ENCODE data around the gene PAPSS1.

Gene PAPSS1

DNA sequence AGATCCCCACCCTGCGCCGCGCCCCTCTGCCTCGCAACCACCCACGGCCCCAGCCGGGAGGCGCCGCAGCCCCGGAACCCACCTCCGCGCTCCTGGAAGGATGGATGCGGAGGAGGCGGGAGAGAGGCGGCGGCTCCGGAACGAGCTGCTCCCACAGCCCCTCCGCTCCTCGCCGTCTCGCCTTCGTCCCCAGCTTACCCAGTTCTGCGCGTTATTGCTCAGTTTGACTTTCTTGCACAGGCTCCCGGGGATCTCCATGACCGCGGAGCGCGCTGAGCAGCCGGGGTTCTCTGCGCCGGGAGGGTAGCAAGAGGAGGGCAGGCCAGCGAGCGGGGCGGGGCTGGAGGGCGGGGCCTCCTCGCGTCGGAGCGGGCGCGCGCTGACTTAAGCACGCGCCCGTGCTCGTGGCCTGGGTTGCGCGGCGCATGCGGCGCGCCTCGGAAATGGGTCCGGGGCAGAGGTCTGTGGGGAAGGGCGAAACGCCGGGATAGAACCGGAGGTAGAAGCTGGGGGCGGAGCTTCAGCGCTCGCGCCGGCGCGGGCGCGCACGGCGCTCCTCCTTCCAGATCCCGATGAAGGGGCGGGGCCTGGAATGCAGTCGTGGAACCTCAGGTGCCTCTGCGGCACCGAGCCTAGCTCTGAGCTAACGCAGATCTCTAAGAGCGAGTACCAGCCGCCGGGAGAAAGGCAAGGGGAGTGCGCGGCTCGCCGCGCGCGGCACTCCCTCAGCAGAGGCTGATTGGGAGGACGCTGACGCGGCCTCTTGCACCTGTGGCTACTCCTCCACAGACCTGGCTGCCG is at the start of gene PAPSS1:
Gene PAPSS1, minus strand, starts transcription at position 313 of the 801 bp plus-strand sequence. Its CDS starts 55 bp downstream, at position 258.
- no peaks in the 10 kb centered on the region for H3K27me3 ChIP-seq (ENCODE audit: control insufficient read depth, low read length)
- H3K4me2 ChIP-seq (ENCODE audit: low read length): peak within 1 kb of the TSS; percentile 68
- no peaks in the 10 kb centered on the region for H3F3A ChIP-seq (ENCODE audit: control insufficient read depth, insufficient read depth)
- H3K4me3 ChIP-seq (ENCODE audit: low read length): peak within 1 kb of the TSS; percentile 79
- TF ChIP-seq, protein P1, sequence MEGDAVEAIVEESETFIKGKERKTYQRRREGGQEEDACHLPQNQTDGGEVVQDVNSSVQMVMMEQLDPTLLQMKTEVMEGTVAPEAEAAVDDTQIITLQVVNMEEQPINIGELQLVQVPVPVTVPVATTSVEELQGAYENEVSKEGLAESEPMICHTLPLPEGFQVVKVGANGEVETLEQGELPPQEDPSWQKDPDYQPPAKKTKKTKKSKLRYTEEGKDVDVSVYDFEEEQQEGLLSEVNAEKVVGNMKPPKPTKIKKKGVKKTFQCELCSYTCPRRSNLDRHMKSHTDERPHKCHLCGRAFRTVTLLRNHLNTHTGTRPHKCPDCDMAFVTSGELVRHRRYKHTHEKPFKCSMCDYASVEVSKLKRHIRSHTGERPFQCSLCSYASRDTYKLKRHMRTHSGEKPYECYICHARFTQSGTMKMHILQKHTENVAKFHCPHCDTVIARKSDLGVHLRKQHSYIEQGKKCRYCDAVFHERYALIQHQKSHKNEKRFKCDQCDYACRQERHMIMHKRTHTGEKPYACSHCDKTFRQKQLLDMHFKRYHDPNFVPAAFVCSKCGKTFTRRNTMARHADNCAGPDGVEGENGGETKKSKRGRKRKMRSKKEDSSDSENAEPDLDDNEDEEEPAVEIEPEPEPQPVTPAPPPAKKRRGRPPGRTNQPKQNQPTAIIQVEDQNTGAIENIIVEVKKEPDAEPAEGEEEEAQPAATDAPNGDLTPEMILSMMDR (IDR thresholded peaks at IDR 0.05; ENCODE audit: low read depth, low read length, poor library complexity, severe bottlenecking): no peak
- no peak for TF ChIP-seq EZH2phosphoT487 (IDR thresholded peaks at IDR 0.05; ENCODE audit: borderline replicate concordance, low read length)
- no peaks in the 10 kb centered on the region for H3K9me2 ChIP-seq (replicated peaks; ENCODE audit: control insufficient read depth, low read length)
- H3K9me3 ChIP-seq (ENCODE audit: control insufficient read depth, insufficient read depth, low read length): no peaks in the 10 kb centered on the region
- peaks cover 45% of the 10 kb centered on the region for H3K79me2 ChIP-seq (ENCODE audit: control insufficient read depth, low read length)
- peaks cover 34% of the 10 kb centered on the region for H3K4me1 ChIP-seq (ENCODE audit: control insufficient read depth, low read length)
- H3K27ac ChIP-seq (ENCODE audit: low read depth, low read length): peak within 1 kb of the TSS; percentile 50
- no peaks in the 10 kb centered on the region for H4K20me1 ChIP-seq (ENCODE audit: control insufficient read depth, insufficient read depth, low read depth, low read length)
- H3K36me3 ChIP-seq (ENCODE audit: control insufficient read depth, low read length): peaks cover 3% of the 10 kb centered on the region

- no peaks in the 10 kb centered on the region for H4K20me1 ChIP-seq (ENCODE audit: control insufficient read depth, insufficient read depth, low read depth, low read length)
- H3K79me2 ChIP-seq (ENCODE audit: control insufficient read depth, low read length): no peaks in the 10 kb centered on the region
- H3K4me3 ChIP-seq (ENCODE audit: low read length): no peak overlapping the region
- no peaks in the 10 kb centered on the region for H3K36me3 ChIP-seq (ENCODE audit: control insufficient read depth, low read length)
- H3K27me3 ChIP-seq (ENCODE audit: control insufficient read depth, low read length): peaks cover 4% of the 10 kb centered on the region; the same call in 1 of the 2 replicates
- H3K9me3 ChIP-seq (ENCODE audit: control insufficient read depth, insufficient read depth, low read length): no peaks in the 10 kb centered on the region
- no peaks in the 10 kb centered on the region for H3F3A ChIP-seq (ENCODE audit: control insufficient read depth, insufficient read depth)
- no peak overlapping the region for H3K27ac ChIP-seq (ENCODE audit: low read depth, low read length)
- no peak overlapping the region for H3K4me2 ChIP-seq (ENCODE audit: low read length)
- TF ChIP-seq, protein P1 (IDR thresholded peaks at IDR 0.05; ENCODE audit: low read depth, low read length, poor library complexity, severe bottlenecking): no peak
- no peak for TF ChIP-seq EZH2phosphoT487 (IDR thresholded peaks at IDR 0.05; ENCODE audit: borderline replicate concordance, low read length)
- H3K4me1 ChIP-seq (ENCODE audit: control insufficient read depth, low read length): no peaks in the 10 kb centered on the region
- H3K9me2 ChIP-seq (replicated peaks; ENCODE audit: control insufficient read depth, low read length): no peaks in the 10 kb centered on the region
These were observed 40.4 kb upstream of the PAPSS1 start for GRCh38 chr4:107760281-107760947.

- Histone ChIP-seq H3F3A (ENCODE audit: control insufficient read depth, insufficient read depth) (no peaks in the 10 kb centered on the region), H3K9me3 (ENCODE audit: control insufficient read depth, insufficient read depth, low read length) (no peaks in the 10 kb centered on the region), H3K27ac (ENCODE audit: low read depth, low read length) (no peak overlapping the region), H3K4me1 (ENCODE audit: control insufficient read depth, low read length) (no peaks in the 10 kb centered on the region), H3K4me2 (ENCODE audit: low read length) (no peak overlapping the region), H3K27me3 (ENCODE audit: control insufficient read depth, low read length) (no peaks in the 10 kb centered on the region), H3K36me3 (ENCODE audit: control insufficient read depth, low read length) (no peaks in the 10 kb centered on the region), H3K9me2 (replicated peaks; ENCODE audit: control insufficient read depth, low read length) (no peaks in the 10 kb centered on the region), H4K20me1 (ENCODE audit: control insufficient read depth, insufficient read depth, low read depth, low read length) (no peaks in the 10 kb centered on the region), H3K79me2 (ENCODE audit: control insufficient read depth, low read length) (no peaks in the 10 kb centered on the region), H3K4me3 (ENCODE audit: low read length) (no peak overlapping the region)
- TF ChIP-seq EZH2phosphoT487 (IDR thresholded peaks at IDR 0.05; ENCODE audit: borderline replicate concordance, low read length): no peak
- TF ChIP-seq, protein P1 (IDR thresholded peaks at IDR 0.05; ENCODE audit: low read depth, low read length, poor library complexity, severe bottlenecking): peak; percentile 52
These were observed 37.9 kb upstream of the PAPSS1 start for GRCh38 chr4:107757864-107758476.

Measured in DOHH2 (cell line).